Effector CD4-positive, alpha-beta T cell (primary cell): ENCODE data around the gene ATP6V1A.

ENCODE experiments used
- DNase-seq: peaks from one replicate; pipeline ENCODE4 v3.0.0-alpha.2; 2020

ATP6V1A gene

DNA sequence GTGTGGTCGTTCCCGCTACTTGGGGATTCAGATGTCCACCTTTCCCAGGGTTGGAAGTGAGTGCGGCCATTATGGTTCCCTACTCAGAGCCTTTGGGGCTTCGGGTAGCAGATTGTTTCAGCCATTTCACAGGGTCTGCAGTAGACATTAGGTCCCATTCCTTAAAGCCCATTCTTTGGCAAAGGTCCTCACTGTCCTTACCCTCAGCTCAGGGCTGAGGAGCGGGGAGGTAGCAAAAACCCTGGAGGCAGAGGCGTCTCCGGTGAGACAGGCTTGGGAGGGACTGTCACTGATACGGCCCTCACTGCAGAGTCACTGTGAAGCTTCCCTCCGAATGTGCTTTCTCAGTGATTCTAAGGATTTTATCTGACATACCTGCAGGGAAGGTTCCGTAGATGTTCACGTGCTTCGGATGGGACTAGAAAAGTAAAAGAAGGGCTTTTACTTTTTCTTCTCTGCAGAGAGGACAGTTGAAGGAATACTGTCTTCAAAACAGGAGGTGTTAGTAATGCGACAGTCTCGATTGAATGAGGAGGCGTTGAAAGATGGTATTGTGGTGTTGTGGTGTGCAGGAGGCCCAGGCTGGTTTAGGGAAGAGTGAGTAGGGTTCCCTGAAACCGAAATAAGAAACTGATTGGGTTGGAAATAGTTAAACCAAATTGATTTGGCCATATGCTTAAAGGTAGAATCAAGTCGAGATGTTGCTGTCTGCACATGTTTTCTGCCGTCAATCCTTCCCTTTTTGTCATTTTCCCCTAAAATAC lies 630 bp downstream of the ATP6V1A start:
- no peak for DNase-seq

DNA sequence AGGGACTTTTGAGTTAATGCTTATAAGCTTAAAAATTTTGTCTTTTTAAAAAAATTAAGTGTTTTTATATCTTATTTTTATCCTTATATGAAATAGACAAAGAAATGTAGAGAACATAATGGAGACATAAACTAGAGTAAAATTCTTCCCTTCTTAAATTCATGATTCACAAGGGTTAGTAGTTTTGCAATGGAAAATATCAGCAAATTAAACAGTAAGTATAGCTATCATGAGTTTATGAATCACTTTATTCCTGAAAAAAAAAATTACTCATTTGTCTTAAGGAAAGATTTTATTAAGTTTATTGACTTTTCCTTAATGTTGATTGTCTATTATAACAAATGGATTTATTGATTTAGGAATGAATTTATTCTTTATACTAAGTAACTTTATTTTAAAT lies 4.3 kb downstream of the ATP6V1A start:
- DNase-seq = no peak

DNA sequence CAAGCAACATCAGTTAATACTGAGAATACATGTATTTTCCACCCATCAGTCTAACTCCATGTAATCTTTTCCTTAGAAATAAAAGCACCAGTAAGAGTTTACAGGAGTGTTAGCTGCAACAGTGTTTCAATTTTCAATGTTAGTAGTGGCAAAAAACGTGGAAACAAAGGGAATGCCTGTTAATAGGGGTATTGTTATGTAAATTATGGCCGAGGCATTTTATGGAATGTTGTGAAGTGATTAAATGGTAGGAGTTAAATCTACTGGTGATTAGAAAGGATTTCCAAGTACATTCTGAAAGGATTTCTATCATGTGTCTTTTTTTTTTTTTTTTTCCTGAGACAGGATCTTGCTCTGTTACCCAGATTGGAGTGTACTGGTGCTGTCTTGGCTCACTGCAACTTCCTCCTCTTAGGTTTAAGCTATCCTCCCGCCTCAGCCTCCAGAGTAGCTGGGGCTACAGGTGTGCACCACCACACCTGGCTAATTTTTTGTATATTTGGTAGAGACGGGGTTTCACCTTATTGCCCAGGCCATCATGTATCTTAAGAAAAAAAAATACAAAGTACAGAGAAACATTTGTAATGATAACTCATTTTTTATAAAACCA lies 6.6 kb downstream of the ATP6V1A start:
- no peak for DNase-seq

DNA sequence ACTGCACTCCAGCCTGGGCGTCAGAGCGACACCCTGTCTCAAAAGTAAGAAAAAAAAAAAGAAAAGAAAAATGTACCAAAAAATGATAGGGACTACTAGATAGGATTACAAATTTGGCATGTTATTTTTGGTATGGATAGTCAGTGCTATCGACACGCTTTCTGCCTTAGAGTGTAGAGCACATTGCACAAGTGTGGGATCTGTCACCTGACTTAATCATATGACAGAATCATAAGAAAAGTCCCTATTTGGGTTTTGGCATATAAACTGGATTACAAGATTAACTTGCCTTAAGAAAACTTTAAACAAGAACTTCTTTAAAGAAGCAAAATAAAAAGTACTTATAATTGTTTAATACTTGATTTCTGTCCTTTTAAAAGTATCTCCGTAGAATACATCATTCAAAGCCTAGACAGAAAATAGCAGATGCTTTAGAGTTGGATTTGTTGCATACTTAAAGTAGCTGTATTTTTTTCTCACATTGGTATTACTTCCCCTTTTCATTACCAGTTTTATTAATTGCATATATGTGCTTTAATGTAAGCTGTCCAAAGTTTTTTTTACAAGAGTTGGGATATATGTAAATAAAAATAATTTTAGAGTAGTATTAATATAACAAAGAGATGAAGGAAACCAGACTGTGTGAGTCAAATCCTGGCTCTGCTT lies 7.8 kb downstream of the ATP6V1A start:
- no peak for DNase-seq

DNA sequence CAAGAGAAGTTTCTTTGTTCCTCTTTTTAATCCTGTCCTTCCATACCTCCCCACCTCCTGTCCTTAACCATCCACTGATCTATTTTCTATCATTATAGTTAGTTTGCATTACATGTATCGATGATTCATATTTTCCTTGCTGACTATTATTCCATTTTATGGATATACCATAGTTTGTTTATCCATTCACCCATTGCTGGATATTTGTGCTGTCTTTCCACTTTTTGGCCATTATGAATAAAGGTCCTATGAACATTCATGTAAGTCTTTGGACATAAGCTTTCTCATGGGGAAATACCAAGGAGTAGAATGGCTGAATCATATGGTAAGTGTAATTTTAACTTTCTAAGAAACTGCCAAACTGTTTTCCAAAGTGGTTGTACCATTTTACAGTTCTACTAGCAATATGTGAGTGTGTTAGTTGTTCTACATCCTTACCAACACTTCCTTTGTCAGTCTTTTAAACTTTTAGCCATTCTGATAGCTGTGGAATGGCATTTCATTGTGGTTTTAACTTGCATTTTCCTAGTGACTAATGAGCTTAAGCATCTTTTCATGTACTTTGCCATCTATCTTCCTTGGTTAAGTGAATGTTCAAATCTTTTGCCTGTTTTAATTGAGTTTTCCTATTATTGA lies 11.7 kb downstream of the ATP6V1A start:
- no peak for DNase-seq

DNA sequence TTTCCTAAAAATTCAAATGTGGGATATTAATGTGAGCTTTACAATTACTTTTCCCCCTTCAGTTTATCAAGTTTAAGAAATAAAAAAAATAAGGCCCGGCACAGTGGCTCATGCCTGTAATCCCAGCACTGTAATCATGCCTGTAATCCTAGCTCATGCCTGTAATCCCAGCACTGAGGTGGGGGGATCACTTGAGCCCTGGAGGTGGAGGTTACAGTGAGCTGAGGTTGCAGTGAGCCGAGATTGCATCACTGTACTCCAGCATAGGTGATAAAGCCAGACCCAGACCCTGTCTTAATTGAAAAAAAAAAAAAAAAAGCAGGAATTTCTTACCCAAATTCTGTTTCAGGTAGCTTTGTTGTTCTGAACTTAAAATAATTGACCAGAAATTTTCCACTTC lies 17.9 kb downstream of the ATP6V1A start:
- no peak for DNase-seq

DNA sequence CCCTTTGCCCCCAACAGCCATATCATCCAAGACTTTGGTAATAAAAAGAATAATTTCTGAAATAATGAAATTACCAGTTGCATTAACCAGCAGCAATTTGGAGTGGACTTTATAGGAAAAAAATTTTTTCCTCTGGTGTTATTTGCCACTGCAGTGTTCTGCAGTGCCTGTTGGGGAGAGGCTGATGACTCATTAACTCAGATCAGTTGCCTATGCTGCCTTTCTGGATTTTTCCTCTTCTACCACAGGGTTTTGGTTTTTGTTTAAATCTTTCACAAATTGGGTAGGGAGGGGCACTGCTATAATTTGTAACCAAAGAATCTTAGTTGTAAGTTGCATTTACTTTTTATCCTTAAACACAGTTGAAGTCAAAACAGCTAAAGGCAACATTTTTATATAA lies 22.7 kb downstream of the ATP6V1A start:
- no peak for DNase-seq

DNA sequence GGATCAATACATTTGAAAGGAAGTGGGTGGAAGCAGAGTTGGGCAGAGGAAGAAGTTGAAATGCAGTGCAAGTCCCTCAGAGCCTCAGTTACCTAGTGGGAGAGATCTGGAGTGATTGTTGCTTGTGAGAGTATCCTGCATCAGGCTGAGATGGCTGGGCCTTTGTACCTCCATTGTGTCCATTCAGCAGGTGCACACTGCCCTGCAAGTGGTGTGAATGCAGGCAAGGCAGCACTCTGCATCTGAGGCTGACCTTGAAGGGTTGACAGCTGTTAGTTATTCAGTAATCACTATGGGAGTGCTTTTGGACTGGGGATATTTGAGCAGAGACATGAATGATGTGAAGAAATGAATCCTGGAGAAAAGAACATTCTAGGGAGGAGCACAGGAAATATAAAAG lies 25.2 kb downstream of the ATP6V1A start:
- no peak for DNase-seq

DNA sequence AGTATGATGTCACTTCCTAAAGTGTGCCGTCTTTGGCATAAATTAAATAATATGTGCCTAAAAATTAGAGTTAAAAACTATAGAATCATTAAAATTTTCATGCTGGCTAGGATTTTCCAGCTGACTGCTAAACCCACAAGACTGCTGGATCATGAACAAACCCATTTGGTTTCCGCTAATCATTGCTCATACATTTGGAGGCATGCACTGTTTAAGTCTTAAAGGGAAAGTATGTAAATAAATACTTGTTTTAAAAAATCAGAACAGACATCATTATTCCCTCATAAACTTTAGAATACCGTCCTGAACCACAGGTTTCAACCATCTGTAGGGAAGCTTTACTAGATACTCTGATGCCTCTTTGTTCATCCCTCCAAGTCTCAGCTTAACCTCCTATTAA lies 26.5 kb downstream of the ATP6V1A start:
- DNase-seq = no peak

DNA sequence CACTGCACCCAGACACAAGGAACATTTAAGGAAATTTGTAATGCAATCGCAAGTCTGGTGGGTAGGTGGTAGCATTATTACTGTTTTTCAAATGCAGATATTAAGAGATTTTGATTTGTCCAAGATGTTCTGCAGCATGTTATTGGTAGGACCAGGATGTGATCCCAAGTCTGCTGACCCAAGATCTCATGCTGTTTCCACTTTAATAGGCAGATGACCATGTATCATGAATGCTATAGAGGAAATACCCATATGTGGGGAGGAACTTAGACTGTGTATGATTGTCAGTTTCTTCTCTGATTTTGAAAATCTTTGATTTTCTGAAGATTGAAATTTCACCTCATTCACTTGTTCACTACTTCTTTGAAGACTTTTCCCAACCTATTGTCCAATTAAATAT lies 28.7 kb downstream of the ATP6V1A start:
- DNase-seq = no peak

DNA sequence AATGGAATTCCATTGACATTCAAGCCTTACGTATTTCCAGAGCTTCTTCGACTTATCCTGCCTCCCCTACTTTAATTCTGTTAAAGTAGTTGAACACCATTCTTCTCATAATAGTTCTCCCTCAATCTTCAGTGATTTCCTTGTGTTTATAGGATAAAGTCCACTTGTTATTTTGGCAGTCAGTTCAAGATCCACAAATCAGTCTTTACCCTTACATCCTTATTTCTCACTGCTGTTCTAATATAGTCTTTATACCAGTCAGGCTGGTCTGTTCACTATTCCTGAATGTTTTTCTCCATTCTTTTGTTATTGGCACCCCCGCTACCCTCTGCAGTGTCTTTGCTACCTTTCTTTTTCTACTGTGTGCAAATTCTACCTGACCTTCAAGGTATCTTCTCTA lies 29.7 kb downstream of the ATP6V1A start:
- no peak for DNase-seq

DNA sequence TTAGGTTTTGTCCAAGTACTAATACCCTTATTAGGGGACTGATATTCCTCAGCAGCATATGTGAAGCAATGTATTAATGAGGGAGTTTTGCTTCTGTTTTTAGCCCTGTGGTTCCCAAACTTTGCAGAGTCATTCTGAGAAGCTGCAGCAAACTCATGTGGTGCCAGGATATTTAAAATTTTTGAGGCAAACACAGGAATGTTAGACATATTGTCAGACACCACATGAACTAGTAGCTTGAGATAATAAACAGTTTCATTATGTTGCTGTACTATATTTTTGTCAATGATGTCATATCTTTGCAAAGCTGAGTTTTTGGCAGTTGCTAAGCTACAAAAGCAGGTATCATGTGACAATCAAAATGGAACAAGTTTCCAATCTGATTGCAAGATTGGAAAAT lies 36.6 kb downstream of the ATP6V1A start:
- no peak for DNase-seq

DNA sequence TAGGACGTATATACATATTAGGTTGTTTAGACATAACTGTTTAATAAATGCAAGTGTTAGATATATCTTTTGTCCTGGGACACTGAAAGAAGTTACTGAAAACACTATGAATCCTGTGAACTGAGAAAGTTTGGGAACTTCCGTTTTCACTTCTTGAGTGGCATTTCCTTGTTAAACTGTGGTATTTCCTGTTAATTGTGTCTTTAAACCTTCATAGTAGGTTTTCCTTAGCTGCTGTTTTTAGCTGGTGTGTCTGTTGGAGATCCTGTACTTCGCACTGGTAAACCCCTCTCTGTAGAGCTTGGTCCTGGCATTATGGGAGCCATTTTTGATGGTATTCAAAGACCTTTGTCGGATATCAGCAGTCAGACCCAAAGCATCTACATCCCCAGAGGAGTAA lies 37.1 kb downstream of the ATP6V1A start:
- DNase-seq = no peak

DNA sequence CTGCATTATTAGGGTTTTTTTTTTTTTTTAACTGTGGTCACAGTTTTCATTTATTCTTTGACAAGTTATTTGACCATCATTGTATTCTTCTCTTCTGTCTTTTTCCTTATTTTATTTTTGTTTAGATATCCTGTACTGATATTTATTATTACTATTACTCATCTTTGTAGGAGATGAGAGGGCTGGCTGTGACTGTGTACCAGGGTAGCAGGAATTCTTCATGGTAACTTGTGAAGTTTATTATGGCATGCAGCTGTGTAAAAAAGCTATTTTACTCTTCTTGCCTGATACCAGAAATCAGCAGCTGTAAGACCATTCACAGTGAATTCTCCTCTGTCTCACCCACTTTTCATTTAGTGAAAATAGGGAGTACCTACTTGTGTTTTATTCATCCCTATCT lies 44.5 kb downstream of the ATP6V1A start:
- no peak for DNase-seq

DNA sequence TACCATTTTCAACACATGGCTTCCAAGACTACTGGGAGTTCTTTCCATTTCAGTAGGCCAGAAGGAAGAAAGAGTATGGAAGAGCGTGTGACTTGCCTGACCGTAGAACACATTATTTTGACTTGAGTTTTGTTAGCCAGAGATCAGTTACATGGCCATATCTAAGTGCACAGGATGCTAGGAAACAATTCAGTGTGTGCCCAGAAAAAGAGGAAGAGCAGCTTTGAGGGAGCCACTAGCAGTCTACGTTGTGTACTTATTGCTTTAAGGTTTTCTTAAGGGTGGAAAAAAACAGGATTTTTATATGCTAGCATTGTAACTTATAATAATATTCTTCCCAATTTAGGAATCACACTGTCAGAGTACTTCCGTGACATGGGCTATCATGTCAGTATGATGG lies 47.7 kb downstream of the ATP6V1A start:
- no peak for DNase-seq

DNA sequence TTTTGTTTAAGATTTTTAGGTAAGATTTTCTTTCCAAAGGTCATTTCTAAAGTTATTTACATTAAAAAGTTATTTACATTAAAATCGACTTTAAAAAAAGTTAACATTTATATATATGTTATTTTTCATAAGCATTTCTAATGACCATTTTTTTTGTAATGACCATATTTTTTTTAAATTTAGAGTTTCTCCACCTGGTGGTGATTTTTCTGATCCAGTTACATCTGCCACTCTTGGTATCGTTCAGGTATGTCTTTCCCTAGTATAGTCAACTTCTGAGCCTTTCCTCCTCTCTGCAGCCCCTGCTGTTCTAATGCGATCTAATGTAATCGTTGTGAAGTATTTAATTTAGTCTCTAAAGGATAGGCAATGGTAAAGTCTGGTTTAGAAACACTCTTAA lies 48.9 kb downstream of the ATP6V1A start:
- no peak for DNase-seq

DNA sequence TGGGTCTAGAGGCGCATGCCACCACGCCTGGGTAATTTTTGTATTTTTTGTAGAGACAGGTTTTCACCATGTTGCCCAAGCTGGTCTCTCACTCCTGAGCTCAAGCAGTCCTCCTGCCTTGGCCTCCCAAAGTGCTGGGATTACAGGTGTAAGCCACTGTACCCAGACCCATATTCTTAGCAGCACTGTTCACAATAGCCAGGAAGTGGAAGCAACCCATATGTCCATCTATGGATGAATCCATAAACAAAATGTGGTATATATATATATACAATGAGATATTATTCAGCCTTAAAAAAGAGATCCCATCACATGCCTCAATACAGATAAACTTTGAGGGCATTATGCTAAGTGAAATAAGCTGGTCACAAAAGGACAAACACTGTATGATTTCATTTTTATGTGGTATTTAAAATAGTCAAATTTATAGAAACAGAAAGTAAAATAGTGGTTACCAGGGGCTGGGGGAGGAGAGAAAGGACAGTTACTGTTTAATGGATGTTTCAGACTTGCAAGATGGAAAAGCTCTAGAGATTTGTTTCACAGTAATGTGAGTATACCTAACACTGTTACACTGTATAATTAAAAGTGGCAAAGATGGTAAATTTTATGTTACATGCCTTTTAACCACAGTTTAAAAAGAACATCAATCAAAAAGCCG lies 56.1 kb downstream of the ATP6V1A start:
- no peak for DNase-seq

DNA sequence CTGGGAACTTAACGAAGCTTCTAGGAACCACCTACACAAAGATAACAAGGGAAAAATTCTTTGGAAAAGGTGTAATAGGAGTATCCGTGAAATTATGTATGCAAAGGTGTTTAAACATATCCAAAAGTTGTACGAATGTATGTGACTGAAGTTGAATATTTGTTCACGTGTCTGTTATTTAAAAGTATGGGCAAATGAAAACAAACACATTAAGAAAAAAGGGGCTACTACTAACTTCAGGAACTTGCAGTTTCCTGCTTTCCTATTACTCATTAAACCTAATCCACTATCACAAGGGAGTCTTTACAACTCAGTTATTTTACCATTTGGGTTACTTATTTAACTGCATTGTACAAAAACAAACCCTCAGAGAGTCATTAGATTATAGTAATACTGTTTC lies 57.8 kb downstream of the ATP6V1A start:
- DNase-seq = no peak

DNA sequence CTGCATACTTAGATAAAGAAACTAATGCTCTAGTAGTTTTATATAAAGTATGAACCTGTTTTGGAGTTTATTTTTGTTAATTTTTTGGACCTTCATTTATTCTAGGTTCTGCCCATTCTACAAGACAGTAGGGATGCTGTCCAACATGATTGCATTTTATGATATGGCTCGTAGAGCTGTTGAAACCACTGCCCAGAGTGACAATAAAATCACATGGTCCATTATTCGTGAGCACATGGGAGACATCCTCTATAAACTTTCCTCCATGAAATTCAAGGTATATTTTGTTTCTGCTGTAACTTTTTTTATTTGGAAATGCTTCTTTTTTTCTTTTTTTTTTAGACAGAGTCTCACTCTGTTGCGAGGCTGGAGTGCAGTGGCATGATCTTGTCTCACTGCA lies 58.4 kb downstream of the ATP6V1A start:
- no peak for DNase-seq

DNA sequence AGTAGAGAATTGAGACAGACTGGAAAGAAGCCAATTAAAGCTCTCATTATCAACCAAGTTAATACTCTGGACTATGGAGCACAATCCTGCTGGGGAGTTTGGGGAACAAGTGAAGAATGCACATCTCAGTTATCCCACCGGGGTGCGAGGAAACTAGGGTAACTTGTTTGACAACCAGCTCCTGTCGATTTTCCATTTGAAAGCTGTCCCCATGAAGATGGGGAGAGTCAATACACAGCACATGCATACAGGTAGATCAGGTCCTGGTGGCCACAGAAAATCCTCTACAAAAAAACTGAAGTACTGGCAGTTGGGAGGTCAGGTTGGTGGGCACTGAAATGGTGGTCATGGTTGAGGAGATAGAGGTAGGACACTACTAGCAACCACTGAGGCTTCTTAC lies 66.0 kb downstream of the ATP6V1A start:
- no peak for DNase-seq

DNA sequence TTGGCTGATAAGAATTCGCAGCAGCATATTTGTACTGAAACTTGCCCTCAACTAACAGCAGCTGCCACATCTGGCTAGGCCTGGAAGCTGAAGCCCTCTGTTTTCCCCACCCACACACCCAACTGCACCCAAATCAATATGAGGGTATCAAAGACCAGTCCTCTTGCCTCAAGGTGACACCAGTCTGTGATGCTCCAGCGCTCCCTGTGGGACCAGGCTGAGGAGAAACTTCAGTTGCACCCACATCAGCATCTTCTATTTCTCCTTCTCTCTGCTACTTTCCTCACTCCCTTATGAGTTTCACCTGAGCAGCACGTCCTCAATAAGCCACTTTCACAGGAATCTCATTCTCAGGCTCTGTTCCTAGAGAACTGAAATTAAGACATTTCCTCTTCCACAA lies 73.0 kb downstream of the ATP6V1A start:
- DNase-seq = no peak

DNA sequence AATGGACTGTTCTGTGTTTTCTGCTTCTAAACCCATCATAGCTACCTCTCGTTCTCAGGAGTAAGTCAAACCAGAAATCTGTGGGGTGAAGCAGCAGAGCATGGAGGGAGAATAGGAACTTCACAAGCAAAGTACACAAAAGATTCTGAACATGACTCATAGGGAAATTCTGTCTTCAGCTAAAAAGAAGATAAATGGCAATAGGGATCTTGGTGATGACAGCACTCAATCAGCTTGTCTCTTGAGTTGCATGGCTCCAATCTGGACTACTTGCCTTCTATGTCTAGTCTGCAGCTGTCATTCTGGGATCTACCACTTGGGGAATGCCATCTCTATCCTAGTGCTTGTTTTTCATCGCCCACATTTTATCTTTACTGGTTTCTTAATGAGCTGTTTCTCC lies 78.3 kb downstream of the ATP6V1A start:
- DNase-seq = no peak

DNA sequence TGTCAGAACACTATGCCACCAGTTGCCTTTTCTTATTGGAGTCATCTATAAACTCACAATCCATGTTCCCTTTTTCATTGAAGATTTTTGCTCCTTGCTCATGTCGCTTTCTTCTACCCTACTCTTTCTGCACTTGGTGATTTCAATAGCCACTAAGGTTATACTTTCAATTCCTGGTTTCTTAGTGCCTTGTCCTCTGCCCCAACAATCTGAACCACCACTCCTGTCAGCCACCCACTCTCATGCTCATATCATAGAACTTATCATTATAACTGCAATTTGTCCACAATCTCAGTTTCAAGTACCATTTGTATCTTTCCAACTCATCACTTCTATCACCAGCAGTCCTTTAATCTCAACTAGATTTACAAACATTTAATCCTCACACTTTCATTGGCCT lies 81.8 kb downstream of the ATP6V1A start:
- DNase-seq = no peak
